Endothelial cell of umbilical vein (primary cell): ENCODE data around the gene LGALS8. TPM values are rescaled to one million over a fixed set of nuclear protein-coding genes. Genes with fewer than 3 reads are reported as not detected.

Source experiments
- BruUV-seq: library from RNA; stranded (reverse); fragments of 400-500 nt; replicated peaks from 2 replicates; lab custom pipeline; 2021; lab: Mats Ljungman, UMichigan
- CTCF ChIA-PET: fragments of 300-600, 350-600 bp; sonication (Branson Sonifier 250); formaldehyde crosslinking; loops from one replicate; lab custom pipeline; 2021; ENCODE audit warnings: antibody characterized with exemption, inconsistent platforms; lab: Charles Lee
- POLR2A ChIA-PET: fragments of 300-600, 350-600 bp; sonication (Branson Sonifier 250); formaldehyde crosslinking; loops from one replicate; lab custom pipeline; 2021; ENCODE audit warnings: antibody characterized with exemption, inconsistent platforms; lab: Charles Lee
- DNase-seq: peaks from one replicate; pipeline ENCODE4 v3.0.0-alpha.2; 2011; ENCODE audit warnings: low read depth, low spot score
- FAIRE-seq: peaks from 2 replicates; lab custom pipeline; 2011; peaks lifted over from hg19 to GRCh38; lab: Jason Lieb, UNC
- H2AFZ ChIP-seq: 2 replicates; pipeline ENCODE4 v1.6.0; 2012; ENCODE audit warnings: low read depth, low read length, control low read depth, inconsistent platforms
- H3K27ac ChIP-seq: 2 replicates; pipeline ENCODE4 v1.5.1; 2011; ENCODE audit warnings: low read depth, mild to moderate bottlenecking, control low read depth, low read length, moderate library complexity; ENCODE audit not compliant: insufficient read depth
- H3K27me3 ChIP-seq, 2 experiments: 2 replicates each; pipeline versions ENCODE4 v1.6.0 to v1.6.1; 2011; ENCODE audit warnings: low read length in 2 of 2, mixed read lengths in 1 of 2; ENCODE audit not compliant: control insufficient read depth in 2 of 2, insufficient read depth in 2 of 2
- H3K36me3 ChIP-seq, 2 experiments: 2 replicates in 1 of 2; 3 replicates in 1 of 2; pipeline ENCODE4 v1.5.1; 2011; ENCODE audit warnings: low read length in 2 of 2, mild to moderate bottlenecking in 1 of 2, moderate library complexity in 1 of 2; ENCODE audit not compliant: control insufficient read depth in 2 of 2, insufficient read depth in 2 of 2; ENCODE audit errors: extremely low read depth in 1 of 2
- H3K4me1 ChIP-seq: 3 replicates; pipeline ENCODE4 v1.5.1; 2011; ENCODE audit warnings: mild to moderate bottlenecking, low read length; ENCODE audit not compliant: control insufficient read depth, insufficient read depth; ENCODE audit errors: extremely low read depth
- H3K4me2 ChIP-seq: 2 replicates; pipeline ENCODE4 v1.6.1; 2011; ENCODE audit warnings: low read length, control low read depth, mixed read lengths; ENCODE audit not compliant: insufficient read depth
- H3K4me3 ChIP-seq, 3 experiments: fragments of 200-600 bp in 1 of 3; sonication (generic), shearing (Covaris generic) in 1 of 3; replicated peaks in 1 of 3; 2 replicates each; pipeline ENCODE4 v1.5.1; 2011 to 2016; ENCODE audit warnings: control low read depth in 3 of 3, low read length in 3 of 3, mild to moderate bottlenecking in 2 of 3, inconsistent platforms in 1 of 3, low read depth in 1 of 3, moderate library complexity in 1 of 3; ENCODE audit not compliant: insufficient read depth in 1 of 3
- H3K79me2 ChIP-seq: 2 replicates; pipeline ENCODE4 v1.6.0; 2012; ENCODE audit warnings: low read length, inconsistent platforms; ENCODE audit not compliant: control insufficient read depth, insufficient read depth
- H3K9ac ChIP-seq: replicated peaks from 2 replicates; pipeline ENCODE3; 2011; ENCODE audit warnings: low read length, control low read depth; ENCODE audit not compliant: insufficient read depth; ENCODE audit errors: extremely low read depth
- H3K9me1 ChIP-seq: replicated peaks from 3 replicates; pipeline ENCODE4 v1.6.0; 2011; ENCODE audit warnings: mild to moderate bottlenecking, low read length; ENCODE audit not compliant: control insufficient read depth, insufficient read depth; ENCODE audit errors: extremely low read depth
- H3K9me3 ChIP-seq: replicated peaks from 2 replicates; pipeline ENCODE4 v1.5.1; 2012; ENCODE audit warnings: low read length, inconsistent platforms; ENCODE audit not compliant: control insufficient read depth, insufficient read depth
- H4K20me1 ChIP-seq: replicated peaks from 2 replicates; pipeline ENCODE3; 2011; ENCODE audit warnings: mild to moderate bottlenecking, low read length; ENCODE audit not compliant: control insufficient read depth, insufficient read depth; ENCODE audit errors: extremely low read depth
- EZH2 ChIP-seq: IDR thresholded peaks from 2 replicates; pipeline ENCODE4 v1.6.1; 2012; ENCODE audit warnings: borderline replicate concordance, low read depth, mild to moderate bottlenecking, moderate library complexity, low read length, inconsistent platforms; ENCODE audit not compliant: severe bottlenecking
- FOS ChIP-seq: IDR thresholded peaks from 2 replicates; pipeline ENCODE4 v1.6.1; 2011; ENCODE audit warnings: mild to moderate bottlenecking, low read length, moderate library complexity, borderline replicate concordance; ENCODE audit not compliant: insufficient read depth
- GATA2 ChIP-seq: IDR thresholded peaks from 2 replicates; pipeline ENCODE4 v1.7.0; 2011; ENCODE audit warnings: low read depth, mild to moderate bottlenecking, moderate library complexity, mixed read lengths, low read length; ENCODE audit not compliant: insufficient read length, insufficient read depth
- JUN ChIP-seq: IDR thresholded peaks from 2 replicates; pipeline ENCODE4 v1.6.1; 2011; ENCODE audit warnings: borderline replicate concordance, low read depth; ENCODE audit not compliant: insufficient read length, insufficient read depth
- MYC ChIP-seq: IDR thresholded peaks from one replicate; pipeline ENCODE4 v1.6.1; 2011; ENCODE audit warnings: mild to moderate bottlenecking, low read depth, low read length
- POLR2A ChIP-seq: IDR thresholded peaks from 2 replicates; pipeline ENCODE4 v1.6.1; 2012; ENCODE audit warnings: low read depth, mild to moderate bottlenecking, control low read depth, low read length
- POLR2AphosphoS5 ChIP-seq: IDR thresholded peaks from 2 replicates; pipeline ENCODE4 v1.6.1; 2012; ENCODE audit warnings: low read depth, mild to moderate bottlenecking, control low read depth, low read length, moderate library complexity; ENCODE audit not compliant: insufficient read depth
- dilution Hi-C: fragments of 300-500 bp; cut with MboI; formaldehyde crosslinking; loops from one replicate; pipeline ENCODE4 v1.15.0; 2019; ENCODE audit warnings: low sequenced_read_pairs; ENCODE audit not compliant: extremely low pct_ligation_motif_present
- intact Hi-C: fragments of 100-400 bp; cut with micrococcal nuclease; formaldehyde crosslinking; loops from one replicate; pipeline ENCODE4 v1.10.0; 2022
- polyA plus RNA-seq, 4 experiments: library from polyadenylated mRNA; depleted of rRNA in 3 of 4; stranded (reverse) in 3 of 4; unstranded in 1 of 4; fragments of >200 nt; gene quantifications; 2 replicates each; pipeline versions ENCODE4 v1.2.1 to v1.2.3, GENCODE V29; 2011 to 2012; ENCODE audit warnings: missing spikeins in 1 of 4
- total RNA-seq: library from RNA; stranded (reverse); gene quantifications from 2 replicates; pipeline ENCODE4 v1.2.3, GENCODE V29; 2021
- TF ChIP-seq, protein P1 (sequence below): IDR thresholded peaks from 2 replicates; pipeline ENCODE4 v1.6.1; 2011; ENCODE audit not compliant: insufficient read depth, insufficient read length
- TF ChIP-seq, protein P2 (sequence below), 2 donors: IDR thresholded peaks; 1 replicate in 1 of 2; 2 replicates in 1 of 2; pipeline ENCODE4 v1.5.1; 2011; ENCODE audit warnings: low read length in 2 of 2, mild to moderate bottlenecking in 2 of 2, moderate library complexity in 2 of 2, control low read depth in 1 of 2, inconsistent platforms in 1 of 2, low read depth in 1 of 2; ENCODE audit not compliant: insufficient read depth in 1 of 2; ENCODE audit errors: extremely low read depth in 1 of 2

LGALS8 gene
- total and polyA plus RNA-seq, 2 donors (not counting 3 experiments of a cell fraction or from before 2014, with no cell fraction given) = 45.6 to 49.9 TPM

DNA sequence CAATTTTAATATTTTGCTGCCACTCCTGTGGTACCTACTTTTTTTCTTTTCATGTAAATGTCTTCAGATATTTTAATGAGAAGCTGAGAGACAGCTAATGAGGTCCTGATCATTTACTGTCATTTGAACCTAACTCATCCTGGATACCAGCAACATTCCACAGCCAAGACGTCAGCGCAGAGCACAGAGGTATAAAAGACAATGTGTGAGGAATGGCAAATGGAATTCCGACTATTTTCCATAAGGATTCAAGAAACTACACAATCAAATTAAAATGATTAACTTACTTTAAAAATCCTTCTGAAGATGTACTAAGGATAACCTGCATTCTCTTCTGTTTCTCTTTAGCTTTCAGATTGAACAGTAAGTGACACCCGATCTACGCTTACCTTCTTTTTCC lies 41.7 kb downstream of the LGALS8 start:
- H2AFZ ChIP-seq = no peak overlapping the region
- CTCF ChIA-PET = no interaction called here
- BruUV-seq = no TSS peak
- no peak overlapping the region for H3K27ac ChIP-seq
- H3K4me2 ChIP-seq = no peak overlapping the region
- no peak overlapping the region for H3K4me3 ChIP-seq
- dilution Hi-C loops (no loop called here), intact Hi-C loops (no loop called here)
- peaks cover 25 to 26% of the 10 kb centered on the region in 2 experiments for H3K36me3 ChIP-seq
- no peaks in the 10 kb centered on the region for H3K4me1 ChIP-seq
- H3K27me3 ChIP-seq = no peaks in the 10 kb centered on the region
- H3K9ac ChIP-seq = no peak overlapping the region
- H3K79me2 ChIP-seq = no peaks in the 10 kb centered on the region
- H3K9me3 ChIP-seq = no peaks in the 10 kb centered on the region
- no peaks in the 10 kb centered on the region for H4K20me1 ChIP-seq
- POLR2A ChIA-PET = no interaction called here
- TF ChIP-seq GATA2 = no peak
- TF ChIP-seq POLR2AphosphoS5 = no peak
- TF ChIP-seq, protein P1, sequence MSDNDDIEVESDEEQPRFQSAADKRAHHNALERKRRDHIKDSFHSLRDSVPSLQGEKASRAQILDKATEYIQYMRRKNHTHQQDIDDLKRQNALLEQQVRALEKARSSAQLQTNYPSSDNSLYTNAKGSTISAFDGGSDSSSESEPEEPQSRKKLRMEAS = no peak
- TF ChIP-seq FOS = no peak
- TF ChIP-seq POLR2A = no peak
- TF ChIP-seq, protein P2, sequence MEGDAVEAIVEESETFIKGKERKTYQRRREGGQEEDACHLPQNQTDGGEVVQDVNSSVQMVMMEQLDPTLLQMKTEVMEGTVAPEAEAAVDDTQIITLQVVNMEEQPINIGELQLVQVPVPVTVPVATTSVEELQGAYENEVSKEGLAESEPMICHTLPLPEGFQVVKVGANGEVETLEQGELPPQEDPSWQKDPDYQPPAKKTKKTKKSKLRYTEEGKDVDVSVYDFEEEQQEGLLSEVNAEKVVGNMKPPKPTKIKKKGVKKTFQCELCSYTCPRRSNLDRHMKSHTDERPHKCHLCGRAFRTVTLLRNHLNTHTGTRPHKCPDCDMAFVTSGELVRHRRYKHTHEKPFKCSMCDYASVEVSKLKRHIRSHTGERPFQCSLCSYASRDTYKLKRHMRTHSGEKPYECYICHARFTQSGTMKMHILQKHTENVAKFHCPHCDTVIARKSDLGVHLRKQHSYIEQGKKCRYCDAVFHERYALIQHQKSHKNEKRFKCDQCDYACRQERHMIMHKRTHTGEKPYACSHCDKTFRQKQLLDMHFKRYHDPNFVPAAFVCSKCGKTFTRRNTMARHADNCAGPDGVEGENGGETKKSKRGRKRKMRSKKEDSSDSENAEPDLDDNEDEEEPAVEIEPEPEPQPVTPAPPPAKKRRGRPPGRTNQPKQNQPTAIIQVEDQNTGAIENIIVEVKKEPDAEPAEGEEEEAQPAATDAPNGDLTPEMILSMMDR (IDR thresholded peaks at IDR 0.05; ENCODE audit: extremely low read depth in 1 of 2, insufficient read depth in 1 of 2, low read depth in 1 of 2, low read length in 2 of 2) = no peak
- no peak for TF ChIP-seq EZH2
- no peak for TF ChIP-seq MYC
- TF ChIP-seq JUN = no peak
- DNase-seq (no peak), FAIRE-seq (no peak)
- H3K9me1 ChIP-seq = no peaks in the 10 kb centered on the region
